HG02642 (cell line): ENCODE results near the gene PHF19.

Experiments used
- ATAC-seq: cut with Tn5 transposase; IDR thresholded peaks from one replicate; pipeline ENCODE4 v1.9.1; 2021; ENCODE audit warnings: mild to moderate bottlenecking; ENCODE audit not compliant: unreplicated experiment, poor library complexity

Gene PHF19

GRCh38 chr9:120875195-120875565 lies 1.8 kb downstream of the PHF19 start:
- no peak for ATAC-seq

DNA sequence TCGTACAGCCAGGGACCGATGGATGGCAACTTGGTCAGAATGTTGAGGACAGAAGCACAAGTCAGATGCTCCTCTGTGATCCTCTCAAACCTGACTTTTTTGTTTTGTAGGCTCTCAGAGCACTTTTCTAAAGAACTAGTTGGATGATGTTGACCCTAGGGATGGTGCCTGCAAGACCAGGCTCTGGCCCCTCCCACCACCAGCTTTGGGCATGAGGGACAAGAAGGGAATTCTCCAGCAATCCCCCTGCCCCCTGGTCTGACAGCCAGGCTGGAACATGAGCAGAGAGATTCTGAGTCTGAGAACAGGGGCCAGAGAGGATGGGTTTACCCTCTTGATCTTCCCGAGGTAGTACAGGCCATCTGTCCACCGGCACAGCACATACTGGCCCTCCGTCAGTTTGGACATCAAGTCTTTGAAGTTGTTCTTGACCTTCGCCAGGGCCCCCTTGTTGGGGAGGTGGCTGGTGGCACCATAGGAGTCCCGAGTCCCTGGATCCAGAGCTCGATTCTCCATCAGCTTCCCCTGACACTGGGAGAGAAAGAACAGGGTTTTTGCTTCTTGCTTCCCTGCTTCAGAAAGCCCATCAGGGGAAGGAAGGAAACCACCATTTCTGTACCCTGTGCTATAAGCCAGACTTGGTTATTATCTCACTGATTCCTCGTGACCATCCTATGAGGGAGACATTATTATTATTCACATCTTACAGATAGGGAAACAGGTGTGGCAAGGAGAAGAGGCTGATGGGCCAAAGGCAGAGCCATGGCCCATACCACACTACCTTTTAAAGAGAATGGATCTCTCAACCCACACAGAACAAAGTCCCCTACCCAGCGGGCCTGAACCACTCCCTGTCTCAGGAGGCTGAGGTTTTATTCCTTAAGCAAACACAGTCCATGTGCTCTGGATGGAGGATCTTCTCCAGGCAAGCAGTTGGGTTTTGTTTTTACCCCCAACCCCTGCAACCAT lies 2.5 kb downstream of the PHF19 start:
- no peak for ATAC-seq

GRCh38 chr9:120873512-120873911 lies 3.5 kb downstream of the PHF19 start:
- ATAC-seq: no peak

DNA sequence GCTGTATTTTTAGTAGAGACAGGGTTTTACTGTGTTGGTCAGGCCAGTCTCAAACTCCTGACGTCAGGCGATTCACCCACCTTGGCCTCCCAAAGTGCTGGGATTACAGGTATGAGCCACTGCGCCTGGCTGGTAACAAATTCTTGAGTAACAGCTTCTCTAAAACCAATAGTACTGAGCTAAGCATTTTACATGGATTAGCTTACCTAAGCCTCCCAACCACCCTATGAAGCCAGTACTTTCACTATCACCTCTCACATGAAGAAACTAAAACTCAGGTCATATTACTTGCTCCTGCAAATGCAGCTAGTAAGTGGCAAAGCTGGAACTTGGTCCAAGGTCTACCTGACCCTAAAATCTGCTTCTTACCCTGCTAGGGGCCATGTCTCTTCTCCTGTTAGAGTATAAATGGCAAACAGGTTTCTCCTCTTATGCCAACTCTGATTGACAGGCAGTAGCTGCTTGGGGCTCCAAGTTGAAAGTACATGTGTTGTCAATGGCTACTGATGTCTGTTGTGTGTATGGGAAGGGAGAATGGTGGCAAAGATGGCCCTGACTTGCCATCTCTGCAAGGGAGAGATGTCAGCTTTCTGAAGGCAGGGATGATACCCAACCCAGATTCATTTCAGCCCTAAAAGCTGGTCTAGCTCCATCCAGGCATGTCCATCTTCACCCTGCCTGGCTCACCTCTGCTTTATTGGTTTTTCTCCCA lies 4.0 kb downstream of the PHF19 start:
- no peak for ATAC-seq

DNA sequence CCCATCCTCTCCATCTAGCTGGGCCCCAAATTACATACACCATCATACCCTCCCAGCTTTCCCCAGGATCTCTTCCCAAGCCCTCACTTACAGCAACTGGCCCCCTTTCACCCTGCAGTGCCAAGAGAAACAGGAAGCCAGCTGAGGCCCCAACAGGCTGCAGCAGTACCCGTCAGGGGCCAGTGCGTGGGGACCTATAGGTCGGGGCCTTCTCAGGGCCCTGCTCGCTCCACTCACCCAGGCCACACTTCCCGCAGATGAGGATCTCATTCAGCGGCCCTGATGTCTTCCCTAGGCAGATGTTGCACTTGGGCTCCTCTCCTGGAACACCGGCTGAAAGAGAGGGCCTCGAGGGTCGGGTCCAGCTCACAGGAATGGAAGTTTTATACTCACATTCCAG lies 6.8 kb downstream of the PHF19 start:
- ATAC-seq: no peak

DNA sequence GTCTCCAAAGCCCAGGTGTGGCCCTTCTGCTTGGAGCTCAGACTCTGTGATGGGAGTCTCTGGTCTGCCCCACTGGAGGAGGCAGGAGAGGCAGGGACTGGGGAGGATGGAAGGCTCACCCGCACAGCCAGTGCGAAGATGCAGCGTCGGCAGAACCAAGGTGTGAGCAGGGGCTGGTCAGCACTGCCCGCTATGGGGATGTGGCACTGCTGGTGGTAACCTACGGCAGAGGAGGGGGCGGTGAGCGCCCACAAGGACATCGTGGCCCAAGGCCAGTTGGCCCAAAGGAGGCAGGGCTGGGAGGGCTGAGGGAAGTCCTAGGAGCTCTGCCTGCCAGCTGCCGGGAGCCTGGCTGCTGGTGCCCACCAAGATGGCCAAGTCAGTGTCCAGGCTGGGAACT lies 7.3 kb downstream of the PHF19 start:
- ATAC-seq: no peak

DNA sequence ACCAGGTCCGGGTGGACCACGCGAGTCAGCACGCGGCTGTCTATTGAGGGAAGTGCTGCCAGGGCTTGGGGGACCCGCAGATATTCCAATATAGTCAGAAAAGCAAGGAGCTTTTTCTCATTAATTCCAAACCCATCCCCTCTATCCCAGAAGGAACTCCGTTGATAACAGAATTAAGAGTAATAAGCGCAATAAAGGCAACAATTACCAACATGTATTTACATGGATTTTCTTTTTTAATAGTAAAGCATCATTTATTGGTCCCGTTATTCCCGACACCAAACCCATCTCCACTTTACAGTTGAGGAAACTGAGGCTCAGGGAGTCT lies 7.7 kb downstream of the PHF19 start:
- ATAC-seq: no peak

- ATAC-seq: peak; percentile 88
These were observed 8.2 kb downstream of the PHF19 start for GRCh38 chr9:120868676-120869359.

- no peak for ATAC-seq
These were observed 8.7 kb downstream of the PHF19 start for GRCh38 chr9:120868339-120868675.

DNA sequence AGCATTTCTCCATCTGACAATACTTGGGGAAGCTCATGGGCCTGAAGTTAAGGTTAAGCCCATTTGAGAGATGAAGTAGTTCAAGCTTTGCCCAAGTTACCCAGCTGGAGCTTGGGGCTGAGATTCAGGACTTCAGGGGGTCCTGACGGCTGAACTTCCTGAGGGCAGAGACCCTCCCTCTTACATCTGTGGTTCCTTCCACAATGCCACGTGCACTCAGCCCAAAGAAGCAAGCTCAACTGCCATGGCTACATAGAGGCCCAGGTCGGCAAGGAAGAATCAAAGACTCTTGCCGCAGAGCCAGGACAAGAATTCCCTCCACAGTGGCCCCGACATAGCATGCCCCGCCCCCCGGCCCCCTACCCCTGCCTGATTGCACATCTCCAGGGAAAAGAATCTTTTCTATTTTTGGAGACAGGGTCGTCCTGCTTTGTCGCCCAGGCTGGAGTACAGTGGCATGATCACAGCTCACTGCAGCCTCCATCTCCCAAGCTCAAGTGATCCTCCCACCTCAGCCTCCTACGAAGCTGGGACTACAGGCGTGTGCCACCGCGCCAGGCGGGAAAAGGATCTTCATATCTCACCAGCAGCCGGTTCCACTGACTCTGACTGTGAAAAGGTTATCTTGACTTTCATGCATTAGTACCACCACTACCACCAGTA lies 9.2 kb downstream of the PHF19 start:
- no peak for ATAC-seq

GRCh38 chr9:120866651-120867050 lies 10.3 kb downstream of the PHF19 start:
- ATAC-seq: no peak

DNA sequence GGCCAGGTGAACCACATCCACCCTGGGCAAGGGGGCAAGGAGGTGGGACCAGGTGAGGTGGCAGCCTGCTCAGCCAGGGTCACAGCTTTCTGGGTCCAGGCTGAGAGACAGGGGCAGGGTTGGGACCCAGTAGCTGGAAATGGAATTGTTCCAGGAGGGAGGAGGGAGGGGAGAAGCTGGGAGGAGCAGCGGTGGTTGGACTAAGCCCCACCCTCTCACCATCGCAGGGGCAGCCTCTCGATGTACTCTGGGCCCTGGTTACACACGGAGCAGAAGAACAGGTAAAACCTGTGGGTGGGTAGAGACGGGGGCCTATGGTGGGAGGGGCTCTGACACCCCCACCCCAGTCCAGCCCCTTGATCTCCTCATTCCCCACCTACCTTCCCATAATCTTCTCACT lies 11.2 kb downstream of the PHF19 start:
- ATAC-seq: no peak

GRCh38 chr9:120865176-120865575 lies 11.8 kb downstream of the PHF19 start:
- no peak for ATAC-seq

DNA sequence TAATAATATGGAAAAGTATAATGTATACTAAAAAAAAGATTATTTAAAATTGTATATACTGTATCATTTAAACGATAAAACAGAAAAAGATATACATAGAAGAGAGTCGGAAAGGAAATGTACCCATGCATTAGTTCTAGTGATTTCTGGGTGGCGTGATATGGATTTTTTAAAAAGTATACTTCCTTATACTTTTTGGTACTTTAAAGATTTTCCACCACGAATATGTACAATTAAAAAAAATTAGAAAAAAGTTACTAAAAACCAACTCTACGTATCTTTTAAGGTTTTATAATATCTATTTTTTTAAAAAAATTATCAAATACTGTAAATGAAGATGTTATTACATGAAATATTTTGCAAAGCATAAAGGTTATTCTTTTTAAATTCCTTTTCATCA lies 12.3 kb downstream of the PHF19 start:
- ATAC-seq: no peak

- ATAC-seq: no peak
These were observed 13.2 kb downstream of the PHF19 start for GRCh38 chr9:120863833-120864232.

GRCh38 chr9:120862452-120862851 lies 14.5 kb downstream of the PHF19 start:
- no peak for ATAC-seq

GRCh38 chr9:120861935-120862334 lies 15.1 kb downstream of the PHF19 start:
- no peak for ATAC-seq

DNA sequence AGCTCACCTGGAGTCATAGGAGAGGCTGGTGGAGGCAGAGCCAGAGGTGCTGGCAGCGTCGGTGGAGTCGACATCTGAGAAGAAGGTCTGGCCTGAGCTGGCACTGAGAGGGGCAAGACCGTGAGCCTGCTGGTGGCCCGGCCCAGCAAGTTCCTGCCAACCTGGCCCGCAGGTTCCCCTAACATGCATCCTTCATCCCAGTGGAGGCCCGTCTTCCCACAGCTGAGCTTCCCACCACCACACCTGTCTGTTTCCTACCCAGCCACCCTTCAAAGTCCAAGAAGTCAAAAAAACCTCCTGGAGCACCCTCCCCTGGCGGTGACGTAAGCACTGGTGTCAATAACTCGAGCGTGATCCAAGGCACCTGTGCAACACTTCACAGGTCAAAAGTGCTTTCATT lies 16.9 kb downstream of the PHF19 start:
- ATAC-seq: no peak

GRCh38 chr9:120859361-120859760 lies 17.6 kb downstream of the PHF19 start:
- ATAC-seq: no peak

GRCh38 chr9:120857902-120858301 lies 19.1 kb downstream of the PHF19 start:
- ATAC-seq: no peak

DNA sequence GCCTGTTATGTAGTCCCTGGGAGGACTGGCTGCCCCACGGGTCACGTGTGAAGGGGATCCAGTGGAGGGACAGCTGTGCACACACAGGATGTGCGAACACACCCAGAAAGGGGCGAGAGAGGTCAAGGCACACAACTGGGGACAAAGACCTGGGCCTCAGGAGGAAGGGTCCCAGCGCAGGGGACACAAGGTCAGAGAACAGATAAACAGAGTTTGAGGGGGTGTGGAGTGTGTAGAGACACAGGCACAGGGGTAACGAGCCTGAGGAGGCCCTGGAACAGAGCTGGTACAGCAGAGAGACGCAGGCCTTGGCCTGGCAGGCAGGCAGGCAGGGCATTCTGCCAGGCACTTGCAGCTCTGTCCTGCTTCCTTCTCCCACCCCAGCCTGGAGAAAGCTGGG lies 19.5 kb downstream of the PHF19 start:
- ATAC-seq: no peak
